Hepatic stellate cell (primary cell): Measurements from ENCODE around the gene DCAF17.
"Not testable (repeated sequence)": the region's sequence is repeated elsewhere in the genome, so short reads cannot be mapped to it uniquely, and the experiment has no call there.

ENCODE experiments used
- DNase-seq: peaks from one replicate; pipeline ENCODE4 v3.0.0; 2011; ENCODE audit warnings: low spot score

DCAF17 gene

GRCh38 chr2:171514908-171515582, 81.0 kb downstream of the DCAF17 start:
- DNase-seq: no peak

- DNase-seq: peak; percentile 47
Measured at GRCh38 chr2:171515672-171516298, 81.8 kb downstream of the DCAF17 start.

DNA sequence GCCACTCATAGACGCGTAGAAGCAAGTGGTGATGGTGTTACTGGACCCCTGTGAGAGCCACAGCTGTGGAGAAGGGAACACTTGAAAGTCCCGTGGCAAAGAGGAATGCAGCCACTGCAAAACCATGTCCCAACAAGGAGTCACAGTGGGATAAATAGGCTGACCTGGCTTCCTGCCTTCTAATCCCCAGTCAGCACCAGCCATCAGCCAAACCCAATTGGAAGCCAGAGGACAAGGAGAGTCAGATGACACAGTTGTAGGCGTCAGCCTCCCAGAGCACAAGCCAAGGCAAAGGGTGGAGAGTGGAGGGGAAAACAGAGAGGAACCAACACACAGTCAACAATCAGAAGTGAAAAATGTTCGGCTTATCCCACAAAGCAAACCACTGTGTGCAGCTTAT, 82.8 kb downstream of the DCAF17 start:
- DNase-seq: no peak

GRCh38 chr2:171520471-171520870, 86.4 kb downstream of the DCAF17 start:
- DNase-seq: no peak

DNA sequence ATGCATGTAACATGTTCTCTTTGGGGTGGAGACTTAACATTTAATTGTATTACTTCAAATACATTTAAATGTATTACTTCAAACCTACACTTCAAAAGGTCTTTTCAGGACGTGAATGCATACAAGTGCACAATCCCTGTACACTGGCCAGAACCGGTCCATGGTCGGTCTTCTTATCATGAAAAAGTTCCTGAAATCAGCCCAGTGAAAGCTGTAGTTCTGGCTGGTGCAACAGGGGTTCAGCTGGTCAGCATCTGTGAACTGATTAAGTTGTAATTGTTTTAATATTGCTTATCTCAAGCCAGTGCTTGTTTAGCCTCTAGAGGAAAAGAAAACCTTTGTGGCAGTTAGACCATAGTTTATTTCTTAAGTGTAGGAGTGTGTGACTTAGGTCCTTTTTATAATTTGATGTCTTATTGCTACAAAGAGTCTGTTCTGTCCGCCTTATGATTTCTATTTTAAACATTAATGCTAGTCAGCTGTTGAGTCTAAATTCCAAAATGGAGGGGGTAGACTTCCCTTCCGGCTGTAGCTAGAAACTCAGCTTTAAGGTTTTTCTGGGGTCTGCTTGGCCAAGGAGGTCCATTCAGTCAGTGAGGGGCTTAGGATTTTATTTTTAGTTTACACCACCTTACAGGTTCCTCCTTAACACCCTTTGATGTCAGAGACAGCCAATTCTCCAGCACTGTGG, 87.5 kb downstream of the DCAF17 start:
- DNase-seq: peak; percentile 17

GRCh38 chr2:171522052-171522787, 88.2 kb downstream of the DCAF17 start, which contains the start of gene CYBRD1:
Gene CYBRD1 (plus strand): TSS chr2:171522474. CDS start chr2:171522546, 72 bp downstream.
- DNase-seq: peak; percentile 76

- DNase-seq: peak; percentile 33
Measured at GRCh38 chr2:171522788-171523087, 88.7 kb downstream of the DCAF17 start.

- DNase-seq: peak; percentile 56
Measured at GRCh38 chr2:171523088-171524017, 89.3 kb downstream of the DCAF17 start.

- peak; percentile 17 for DNase-seq
Measured at GRCh38 chr2:171524018-171524401, 90.0 kb downstream of the DCAF17 start.

DNA sequence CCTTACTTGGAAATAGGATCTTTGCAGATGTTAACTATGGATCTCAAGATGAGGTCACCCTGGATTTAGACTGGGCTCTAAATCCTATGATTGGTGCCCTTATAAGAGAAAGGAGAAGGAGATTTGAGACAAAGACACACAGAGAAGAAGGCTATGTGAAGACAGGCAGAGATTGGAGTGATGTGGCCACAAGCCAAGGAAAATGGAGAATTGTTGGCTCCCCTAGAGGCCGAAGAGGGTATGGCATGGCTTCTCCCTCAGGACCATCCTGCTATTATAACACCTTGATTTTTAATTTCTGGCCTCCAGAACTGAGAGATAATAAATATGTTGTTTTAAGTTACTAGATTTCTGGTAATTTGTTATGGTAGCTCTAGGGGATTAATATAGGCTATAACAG, 95.9 kb downstream of the DCAF17 start:
- no peak for DNase-seq

DNA sequence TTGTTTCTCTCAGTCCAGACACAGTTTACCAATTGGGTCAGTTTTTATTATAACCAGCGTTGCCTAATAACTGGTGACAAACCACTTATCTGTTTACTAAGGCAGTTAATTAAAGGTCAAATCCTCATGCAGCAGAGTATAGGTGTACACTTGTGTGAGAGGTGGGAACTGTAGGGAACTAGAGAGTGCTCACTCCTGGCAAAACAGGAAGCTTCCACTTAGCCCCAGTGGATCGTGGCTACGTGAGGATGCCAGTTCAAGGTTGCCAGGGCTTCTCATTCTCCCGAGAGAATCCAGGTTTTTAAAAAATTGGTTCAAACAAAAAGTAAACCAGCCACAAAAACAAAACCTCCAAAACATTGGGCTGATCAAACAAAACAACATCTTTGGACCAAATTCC, 96.4 kb downstream of the DCAF17 start:
- DNase-seq: no peak

GRCh38 chr2:171530859-171531258, 96.8 kb downstream of the DCAF17 start:
- not testable (repeated sequence) for DNase-seq

- DNase-seq: no peak
Measured at GRCh38 chr2:171531291-171531690, 97.3 kb downstream of the DCAF17 start.

DNA sequence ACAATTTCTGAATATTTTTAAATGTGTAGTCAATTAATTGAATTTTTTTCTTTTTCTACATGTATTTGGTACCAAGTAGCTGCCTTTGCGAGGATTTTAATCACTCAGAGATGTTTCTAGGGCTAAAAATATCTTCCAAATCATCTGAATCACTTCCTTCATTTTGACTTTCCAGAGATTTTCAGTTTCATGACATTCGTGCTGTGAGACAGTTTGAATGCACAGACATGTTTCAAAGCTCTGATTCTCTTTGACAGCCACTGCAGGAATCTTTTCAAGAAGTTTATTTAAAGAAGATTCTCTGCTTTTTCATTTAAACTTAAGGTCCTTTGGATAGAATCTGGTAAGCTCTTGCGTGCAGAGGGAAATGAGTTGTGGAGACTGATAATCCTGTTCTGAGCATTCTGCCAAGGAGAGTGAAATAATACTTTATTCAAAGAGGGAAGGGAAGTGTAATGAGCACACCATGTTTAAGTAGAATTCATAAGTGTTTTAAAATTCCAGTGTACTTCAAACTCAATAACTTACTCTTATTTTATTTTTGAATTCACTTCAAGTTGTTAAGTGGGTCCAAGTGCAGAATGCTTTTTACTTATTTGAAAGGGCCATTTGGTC, 97.9 kb downstream of the DCAF17 start:
- peak; percentile 36 for DNase-seq

DNA sequence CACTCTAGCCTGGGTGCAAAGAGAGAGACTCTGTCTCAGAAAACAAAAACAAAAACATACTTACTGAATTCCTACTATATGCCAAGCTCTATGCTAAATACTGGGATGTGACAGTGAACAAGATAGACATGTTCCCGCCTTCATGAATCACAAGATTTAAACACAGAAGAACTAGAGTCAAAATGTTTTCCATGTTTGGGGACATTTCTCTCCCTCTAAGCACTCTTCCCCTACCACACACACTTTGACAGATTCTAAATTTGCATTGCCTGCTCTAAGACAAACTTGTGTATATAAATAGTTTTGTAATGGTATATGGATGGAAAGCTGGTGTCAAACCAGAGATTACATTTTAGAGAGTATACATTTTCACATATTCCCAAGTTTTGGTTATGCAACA, 99.3 kb downstream of the DCAF17 start:
- DNase-seq: no peak
